Skeletal muscle tissue (tissue), 4 donors: ENCODE data around the gene ADGRA3. TPM values are rescaled to one million over a fixed set of nuclear protein-coding genes. Genes with fewer than 3 reads are reported as not detected.
"Not testable (repeated sequence)": the region's sequence is repeated elsewhere in the genome, so short reads cannot be mapped to it uniquely, and the experiment has no call there.

Experiments used
- H3K27ac ChIP-seq: one replicate; pipeline ENCODE4 v1.7.0; 2013; ENCODE audit warnings: mild to moderate bottlenecking, low read depth, low read length, inconsistent platforms
- H3K27me3 ChIP-seq, 3 donors: one replicate each; pipeline ENCODE4 v1.7.0; 2013; ENCODE audit warnings: low read length in 3 of 3; ENCODE audit not compliant: control insufficient read depth in 3 of 3, insufficient read depth in 3 of 3
- H3K36me3 ChIP-seq, 3 donors: one replicate each; pipeline ENCODE4 v1.7.0; 2013; ENCODE audit warnings: low read length in 3 of 3; ENCODE audit not compliant: control insufficient read depth in 3 of 3, insufficient read depth in 3 of 3
- H3K4me1 ChIP-seq, 3 donors: one replicate each; pipeline ENCODE4 v1.7.0; 2013; ENCODE audit warnings: low read length in 3 of 3, mild to moderate bottlenecking in 3 of 3; ENCODE audit not compliant: control insufficient read depth in 3 of 3, insufficient read depth in 3 of 3
- H3K4me3 ChIP-seq, 3 donors: one replicate each; pipeline ENCODE4 v1.7.0; 2013; ENCODE audit warnings: low read length in 3 of 3
- H3K9ac ChIP-seq, 3 donors: one replicate each; pipeline ENCODE4 v1.7.0; 2013; ENCODE audit warnings: low read length in 3 of 3, mild to moderate bottlenecking in 3 of 3, moderate library complexity in 2 of 3, low read depth in 1 of 3
- H3K9me3 ChIP-seq, 3 donors: one replicate each; pipeline ENCODE4 v1.7.0; 2013; ENCODE audit warnings: low read length in 3 of 3; ENCODE audit not compliant: control insufficient read depth in 3 of 3
- total RNA-seq: library from RNA; depleted of rRNA; stranded (reverse); fragments of >200 nt; gene quantifications from one replicate; pipeline ENCODE4 v1.2.3, GENCODE V29; 2014
- donor health status: Osteomylitis.

Gene ADGRA3
- total RNA-seq, 1 donor from 2014 or later, result 92.4 TPM

GRCh38 chr4:22485737-22486136, 30.1 kb downstream of the ADGRA3 start:
- Histone ChIP-seq H3K27me3 (no peaks in the 10 kb centered on the region), H3K4me1 (peaks cover 9 to 32% (median 15%) of the 10 kb centered on the region in 3 donors), H3K9ac (no peak overlapping the region), H3K9me3 (no peaks in the 10 kb centered on the region), H3K4me3 (no peak overlapping the region), H3K27ac (no peak overlapping the region), H3K36me3 (no peaks in the 10 kb centered on the region)

GRCh38 chr4:22483551-22483981, 32.3 kb downstream of the ADGRA3 start:
- Histone ChIP-seq H3K36me3 (no peaks in the 10 kb centered on the region), H3K27ac (no peak overlapping the region), H3K4me1 (peaks cover 6 to 32% (median 14%) of the 10 kb centered on the region in 3 donors), H3K4me3 (no peak overlapping the region), H3K9ac (no peak overlapping the region), H3K27me3 (no peaks in the 10 kb centered on the region), H3K9me3 (no peaks in the 10 kb centered on the region)

GRCh38 chr4:22482250-22483127, 33.4 kb downstream of the ADGRA3 start:
- Histone ChIP-seq H3K27ac (no peak overlapping the region), H3K9ac (peak overlapping the region in 1 of 3 donors; percentile 52)

GRCh38 chr4:22480675-22481327, 35.1 kb downstream of the ADGRA3 start:
- H3K4me1 ChIP-seq, result peaks cover 0 to 8% (median 0%) of the 10 kb centered on the region in 3 donors
- H3K9ac ChIP-seq, result no peak overlapping the region
- H3K27me3 ChIP-seq, result no peaks in the 10 kb centered on the region
- H3K4me3 ChIP-seq, result no peak overlapping the region
- no peak overlapping the region for H3K27ac ChIP-seq
- no peaks in the 10 kb centered on the region for H3K9me3 ChIP-seq
- H3K36me3 ChIP-seq, result no peaks in the 10 kb centered on the region

More at GRCh38 chr4:22482250-22483127, 33.4 kb downstream of the ADGRA3 start:
- Histone ChIP-seq H3K4me3 (no peak overlapping the region), H3K9me3 (no peaks in the 10 kb centered on the region), H3K27me3 (no peaks in the 10 kb centered on the region), H3K36me3 (no peaks in the 10 kb centered on the region), H3K4me1 (peaks cover 3 to 22% (median 6%) of the 10 kb centered on the region in 3 donors)

- no peak overlapping the region for H3K9ac ChIP-seq
- no peak overlapping the region for H3K4me3 ChIP-seq
- peaks cover 0 to 6% (median 3%) of the 10 kb centered on the region in 3 donors for H3K4me1 ChIP-seq
- H3K9me3 ChIP-seq, result no peaks in the 10 kb centered on the region
- no peaks in the 10 kb centered on the region for H3K27me3 ChIP-seq
- H3K36me3 ChIP-seq, result no peaks in the 10 kb centered on the region
- H3K27ac ChIP-seq, result no peak overlapping the region
These were observed 37.4 kb downstream of the ADGRA3 start for GRCh38 chr4:22478426-22478825.

GRCh38 chr4:22477813-22478182, 38.1 kb downstream of the ADGRA3 start:
- no peaks in the 10 kb centered on the region for H3K9me3 ChIP-seq
- H3K4me3 ChIP-seq, result no peak overlapping the region
- peaks cover 0 to 3% (median 2%) of the 10 kb centered on the region in 3 donors for H3K4me1 ChIP-seq
- H3K27me3 ChIP-seq, result no peaks in the 10 kb centered on the region
- H3K36me3 ChIP-seq, result no peaks in the 10 kb centered on the region
- no peak overlapping the region for H3K27ac ChIP-seq
- no peak overlapping the region for H3K9ac ChIP-seq

GRCh38 chr4:22477136-22477812, 38.6 kb downstream of the ADGRA3 start:
- H3K36me3 ChIP-seq, result no peaks in the 10 kb centered on the region
- no peaks in the 10 kb centered on the region for H3K27me3 ChIP-seq
- H3K27ac ChIP-seq, result no peak overlapping the region
- H3K4me3 ChIP-seq, result no peak overlapping the region
- no peaks in the 10 kb centered on the region for H3K9me3 ChIP-seq
- no peak overlapping the region for H3K9ac ChIP-seq
- peaks cover under 1 to 7% (median 3%) of the 10 kb centered on the region in 3 donors for H3K4me1 ChIP-seq

- Histone ChIP-seq H3K36me3 (no peaks in the 10 kb centered on the region), H3K27ac (no peak overlapping the region), H3K4me1 (peaks cover 13 to 19% (median 13%) of the 10 kb centered on the region in 3 donors), H3K9me3 (no peaks in the 10 kb centered on the region), H3K9ac (no peak overlapping the region), H3K4me3 (no peak overlapping the region), H3K27me3 (no peaks in the 10 kb centered on the region)
These were observed 39.9 kb downstream of the ADGRA3 start for GRCh38 chr4:22476011-22476410.

- H3K36me3 ChIP-seq, H3K27me3 ChIP-seq, H3K27ac ChIP-seq, H3K9me3 ChIP-seq, H3K4me3 ChIP-seq, H3K9ac ChIP-seq: not testable (repeated sequence)
- peaks cover 13 to 26% (median 19%) of the 10 kb centered on the region in 3 donors for H3K4me1 ChIP-seq
These were observed 40.6 kb downstream of the ADGRA3 start for GRCh38 chr4:22475311-22475646.
